B cell (primary cell): ENCODE results near the gene ZNF280C. TPM values are rescaled to one million over a fixed set of nuclear protein-coding genes. Genes with fewer than 3 reads are reported as not detected.

Source experiments
- ATAC-seq: fragments of 200-7000 bp; cut with Tn5 transposase; one replicate; pipeline ENCODE4 v1.10.0; 2021; ENCODE audit warnings: low read depth, mild to moderate bottlenecking, moderate number of reproducible peaks, moderate library complexity
- CTCF ChIA-PET: fragments of 350-600 bp; sonication (Branson Sonifier 250); formaldehyde crosslinking; loops from one replicate; lab custom pipeline; 2021; ENCODE audit warnings: antibody characterized with exemption, inconsistent platforms; lab: Charles Lee
- POLR2A ChIA-PET: fragments of 350-600 bp; sonication (Branson Sonifier 250); formaldehyde crosslinking; loops from one replicate; lab custom pipeline; 2021; ENCODE audit warnings: antibody characterized with exemption; lab: Charles Lee
- DNase-seq: peaks from one replicate; pipeline ENCODE4 v3.0.0; 2013
- H2AFZ ChIP-seq: 2 replicates; pipeline ENCODE4 v1.6.1; 2012; ENCODE audit warnings: mild to moderate bottlenecking, low read depth, low read length; ENCODE audit not compliant: insufficient read depth, poor library complexity, severe bottlenecking
- H3K27ac ChIP-seq, 2 donors: 1 replicate in 1 of 2; 2 replicates in 1 of 2; pipeline ENCODE4 v1.5.1; 2012 to 2013; ENCODE audit warnings: low read length in 2 of 2, mild to moderate bottlenecking in 2 of 2, moderate library complexity in 1 of 2
- H3K27me3 ChIP-seq, 4 experiments: fragments of 200-600 bp in 1 of 4; sonication (generic) in 1 of 4; replicated peaks in 1 of 4; 1 replicate in 2 of 4; 2 replicates in 2 of 4; pipeline versions ENCODE4 v1.6.1 to v1.7.0; 2013 to 2016; ENCODE audit warnings: low read length in 3 of 4, mild to moderate bottlenecking in 2 of 4, mixed read lengths in 1 of 4, moderate library complexity in 1 of 4; ENCODE audit not compliant: insufficient read depth in 4 of 4, control insufficient read depth in 3 of 4; ENCODE audit errors: control extremely low read depth in 1 of 4
- H3K36me3 ChIP-seq, 2 experiments: replicated peaks in 1 of 2; 1 replicate in 1 of 2; 2 replicates in 1 of 2; pipeline versions ENCODE4 v1.6.1 to v1.7.1; 2013; ENCODE audit warnings: low read length in 1 of 2; ENCODE audit not compliant: insufficient read depth in 2 of 2, control insufficient read depth in 1 of 2; ENCODE audit errors: control extremely low read depth in 1 of 2, extremely low read depth in 1 of 2
- H3K4me1 ChIP-seq, 2 donors: fragments of 200-600 bp in 1 of 2; sonication (generic) in 1 of 2; 1 replicate in 1 of 2; 2 replicates in 1 of 2; pipeline versions ENCODE4 v1.5.1 to v1.6.1; 2013 to 2017; ENCODE audit warnings: low read length in 2 of 2; ENCODE audit not compliant: control insufficient read depth in 2 of 2, insufficient read depth in 2 of 2
- H3K4me2 ChIP-seq: replicated peaks from 2 replicates; pipeline ENCODE3; 2012; ENCODE audit warnings: mild to moderate bottlenecking, low read depth, low read length; ENCODE audit not compliant: poor library complexity, severe bottlenecking
- H3K4me3 ChIP-seq, 5 experiments: fragments of 200-600 bp in 1 of 5; sonication (generic) in 1 of 5; 1 replicate in 3 of 5; 2 replicates in 2 of 5; pipeline versions ENCODE4 v1.5.1 to v1.7.0; 2011 to 2016; ENCODE audit warnings: low read length in 4 of 5, mild to moderate bottlenecking in 4 of 5, low read depth in 2 of 5, control low read depth in 1 of 5, moderate library complexity in 1 of 5; ENCODE audit not compliant: insufficient read depth in 1 of 5; ENCODE audit errors: control extremely low read depth in 1 of 5, extremely low read depth in 1 of 5
- H3K79me2 ChIP-seq: fragments of 200-600 bp; sonication (generic); one replicate; pipeline ENCODE4 v1.6.0; 2016; ENCODE audit warnings: low read length; ENCODE audit not compliant: control insufficient read depth, insufficient read depth
- H3K9ac ChIP-seq: fragments of 200-600 bp; sonication (generic); 2 replicates; pipeline ENCODE4 v1.6.1; 2017; ENCODE audit warnings: mild to moderate bottlenecking, low read length, moderate library complexity
- H3K9me3 ChIP-seq, 3 donors: one replicate each; pipeline versions ENCODE4 v1.6.1 to v1.7.1; 2013; ENCODE audit warnings: low read length in 2 of 3; ENCODE audit not compliant: control insufficient read depth in 2 of 3, insufficient read depth in 1 of 3; ENCODE audit errors: control extremely low read depth in 1 of 3
- H4K20me1 ChIP-seq: 2 replicates; pipeline ENCODE4 v1.6.0; 2012; ENCODE audit warnings: mild to moderate bottlenecking, low read length; ENCODE audit not compliant: insufficient read depth, control insufficient read depth, poor library complexity, severe bottlenecking
- H3K27ac Mint-ChIP-seq: one replicate; pipeline ENCODE4 v1.8.0; 2021; ENCODE audit warnings: mixed read lengths
- H3K27me3 Mint-ChIP-seq: one replicate; pipeline ENCODE4 v1.8.0; 2021; ENCODE audit warnings: mixed read lengths
- H3K4me1 Mint-ChIP-seq: one replicate; pipeline ENCODE4 v1.8.0; 2021; ENCODE audit warnings: mixed read lengths
- H3K4me3 Mint-ChIP-seq: one replicate; pipeline ENCODE4 v1.8.0; 2021; ENCODE audit warnings: mixed read lengths
- H3K9me3 Mint-ChIP-seq: one replicate; pipeline ENCODE4 v1.8.0; 2022; ENCODE audit warnings: mixed read lengths; ENCODE audit not compliant: insufficient read depth
- CTCF ChIP-seq: fragments of 200-600 bp; IDR thresholded peaks from one replicate; pipeline ENCODE4 v1.8.0; 2022; ENCODE audit warnings: antibody characterized with exemption, mild to moderate bottlenecking
- EZH2 ChIP-seq: IDR thresholded peaks from 2 replicates; pipeline ENCODE4 v1.6.1; 2012; ENCODE audit warnings: borderline replicate concordance, low read depth, mild to moderate bottlenecking, moderate library complexity, low read length; ENCODE audit not compliant: insufficient read depth, poor library complexity, severe bottlenecking
- WGBS: methylation state at CpG from one replicate; pipeline ENCODE4 v1.1.5; 2013; ENCODE audit warnings: missing lambda C conversion rate; ENCODE audit not compliant: insufficient coverage; 5-methylcytosine and 5-hydroxymethylcytosine counted together
- intact Hi-C: fragments of 100-400 bp; cut with micrococcal nuclease; formaldehyde crosslinking; loops from one replicate; pipeline ENCODE4 v1.10.0; 2022
- polyA plus RNA-seq: library from polyadenylated mRNA; depleted of rRNA; stranded (reverse); fragments of >200 nt; gene quantifications from 2 replicates; pipeline ENCODE4 v1.2.3, GENCODE V29; 2012
- small RNA-seq: library from RNA; depleted of rRNA; stranded (forward); fragments of <200 nt; gene quantifications from one replicate; pipeline ENCODE3, GENCODE V24; 2012; ENCODE audit warnings: low replicate concordance, low read depth; ENCODE audit not compliant: insufficient read length
- total RNA-seq, 2 donors: library from RNA; stranded (reverse); fragments of 120-200 nt in 1 of 2; gene quantifications; 1 replicate in 1 of 2; 2 replicates in 1 of 2; pipeline versions ENCODE4 v1.2.3 to v1.2.4, GENCODE V29; 2013 to 2022

The ZNF280C gene
- total and polyA plus RNA-seq, 2 donors (not counting 1 experiment from before 2014, with no cell fraction given), result 2.3 to 7.0 TPM

DNA sequence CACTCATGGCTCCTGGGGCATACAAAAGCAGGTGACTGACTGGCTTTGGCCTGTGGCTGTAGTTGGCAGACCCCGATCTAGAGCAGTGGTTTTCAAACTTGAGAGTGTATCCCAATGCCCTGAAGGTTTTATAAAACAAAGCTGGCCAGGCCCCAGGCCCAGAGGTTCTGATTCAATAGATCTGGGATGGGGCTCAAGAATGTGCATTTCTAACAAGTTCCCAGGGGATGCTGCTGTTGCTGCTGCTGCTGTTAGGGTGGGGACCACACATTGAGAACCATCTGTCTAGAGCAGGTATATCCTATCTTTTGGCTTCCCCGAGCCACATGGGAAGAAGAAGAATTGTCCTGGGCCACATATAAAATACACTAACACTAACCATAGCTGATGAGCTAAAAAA, 110.4 kb downstream of the ZNF280C start:
- CTCF ChIA-PET, result no interaction called here
- intact Hi-C loops, result no loop called here
- no peak for TF ChIP-seq EZH2
- TF ChIP-seq CTCF, result no peak
- Histone ChIP-seq H3K79me2 (peaks cover 6% of the 10 kb centered on the region), H3K4me3 (no peak overlapping the region), H2AFZ (no peak overlapping the region), H3K4me2 (no peak overlapping the region), H4K20me1 (no peaks in the 10 kb centered on the region), H3K36me3 (peaks cover 0 to 6% of the 10 kb centered on the region in 2 experiments), H3K9me3 (no peaks in the 10 kb centered on the region), H3K27ac (no peak overlapping the region), H3K27me3 (no peaks in the 10 kb centered on the region), H3K4me1 (no peaks in the 10 kb centered on the region), H3K9ac (no peak overlapping the region)
- H3K4me3 Mint-ChIP-seq, result no peak overlapping the region
- ATAC-seq (no peak), DNase-seq (no peak)
- H3K9me3 Mint-ChIP-seq, result no peaks in the 10 kb centered on the region
- no peaks in the 10 kb centered on the region for H3K27me3 Mint-ChIP-seq
- POLR2A ChIA-PET, result no interaction called here
- WGBS, result 100% methylated on average over 1 of the region's 2 CpGs
- H3K4me1 Mint-ChIP-seq, result peaks cover 6% of the 10 kb centered on the region
- H3K27ac Mint-ChIP-seq, result no peak overlapping the region

DNA sequence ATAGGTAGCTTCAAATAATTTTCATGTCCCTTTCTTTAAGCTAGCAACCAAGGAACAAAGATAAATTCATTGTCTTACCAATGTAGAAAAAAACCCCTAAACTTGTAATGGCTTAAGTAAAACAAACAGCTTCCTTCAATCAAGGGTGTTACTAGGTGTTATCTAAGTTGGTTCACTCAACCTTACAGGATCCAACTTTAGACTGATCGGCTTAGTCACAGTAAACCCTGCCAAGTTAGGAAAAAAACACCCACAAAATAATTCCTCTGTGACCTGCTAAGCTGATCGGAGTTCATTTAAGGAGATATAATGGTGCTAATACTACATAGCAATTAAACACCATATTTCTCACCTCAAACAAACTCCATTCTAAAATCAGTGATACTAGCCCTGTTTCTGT, 113.1 kb downstream of the ZNF280C start:
- no CpG with 5 or more reads among the region's 2 CpGs for WGBS
- no peaks in the 10 kb centered on the region for H3K27me3 Mint-ChIP-seq
- intact Hi-C loops, result no loop called here
- no peak overlapping the region for H3K27ac Mint-ChIP-seq
- no peak for ATAC-seq
- no peak for TF ChIP-seq EZH2
- TF ChIP-seq CTCF, result no peak
- peaks cover 0 to 4% of the 10 kb centered on the region in 2 experiments for H3K36me3 ChIP-seq
- no peak overlapping the region for H3K27ac ChIP-seq
- no peak for DNase-seq
- no peaks in the 10 kb centered on the region for H3K79me2 ChIP-seq
- no peaks in the 10 kb centered on the region for H3K9me3 Mint-ChIP-seq
- H4K20me1 ChIP-seq, result no peaks in the 10 kb centered on the region
- CTCF ChIA-PET, result no interaction called here
- POLR2A ChIA-PET, result no interaction called here
- no peak overlapping the region for H3K4me3 Mint-ChIP-seq
- H3K4me2 ChIP-seq, result no peak overlapping the region
- H2AFZ ChIP-seq, result no peak overlapping the region
- H3K27me3 ChIP-seq, result no peaks in the 10 kb centered on the region
- H3K9ac ChIP-seq, result no peak overlapping the region
- H3K4me1 Mint-ChIP-seq, result peaks cover 2% of the 10 kb centered on the region
- no peaks in the 10 kb centered on the region for H3K9me3 ChIP-seq
- no peaks in the 10 kb centered on the region for H3K4me1 ChIP-seq
- H3K4me3 ChIP-seq, result no peak overlapping the region

Small RNAs within 50 kb of the gene (small RNA-seq; reads per million reads assigned to genes)
- not detected for gene RNU6-1130P

Other genes with a start within 250 kb of the ZNF280C start
- 26.3 and 26.5 TPM in 2 replicates for gene ELF4, start 158.4 kb downstream of the ZNF280C start, total RNA-seq
- gene ELF4, start 158.4 kb downstream of the ZNF280C start, polyA plus RNA-seq, result 24.7 and 25.1 TPM in 2 replicates
- gene AIFM1, start 103.1 kb downstream of the ZNF280C start, total RNA-seq, result 14.8 and 15.9 TPM in 2 replicates
- 11.4 and 14.8 TPM in 2 replicates for gene AIFM1, start 103.1 kb downstream of the ZNF280C start, polyA plus RNA-seq
- gene RAB33A, start 96.9 kb downstream of the ZNF280C start, total RNA-seq, result 2.2 and 2.4 TPM in 2 replicates
- 1.5 and 5.4 TPM in 2 replicates for gene RAB33A, start 96.9 kb downstream of the ZNF280C start, polyA plus RNA-seq
- 21.1 and 23.7 TPM in 2 replicates for gene SLC25A14, start 71.0 kb upstream of the ZNF280C start, total RNA-seq
- gene SLC25A14, start 71.0 kb upstream of the ZNF280C start, polyA plus RNA-seq, result 13.1 and 26.7 TPM in 2 replicates
- gene GPR119, start 116.8 kb upstream of the ZNF280C start, total RNA-seq, result not detected in 2 replicates
- gene GPR119, start 116.8 kb upstream of the ZNF280C start, polyA plus RNA-seq, result not detected in 2 replicates
- 25.2 TPM in 2 replicates for gene RBMX2, start 133.1 kb upstream of the ZNF280C start, total RNA-seq
- 8.0 and 9.8 TPM in 2 replicates for gene RBMX2, start 133.1 kb upstream of the ZNF280C start, polyA plus RNA-seq